AG08396 (cell line): ENCODE data around the gene SGCA.

Source experiments
- DNase-seq: peaks from one replicate; pipeline ENCODE4 v3.0.0; 2012; ENCODE audit warnings: low spot score, mixed read lengths

Gene SGCA

DNA sequence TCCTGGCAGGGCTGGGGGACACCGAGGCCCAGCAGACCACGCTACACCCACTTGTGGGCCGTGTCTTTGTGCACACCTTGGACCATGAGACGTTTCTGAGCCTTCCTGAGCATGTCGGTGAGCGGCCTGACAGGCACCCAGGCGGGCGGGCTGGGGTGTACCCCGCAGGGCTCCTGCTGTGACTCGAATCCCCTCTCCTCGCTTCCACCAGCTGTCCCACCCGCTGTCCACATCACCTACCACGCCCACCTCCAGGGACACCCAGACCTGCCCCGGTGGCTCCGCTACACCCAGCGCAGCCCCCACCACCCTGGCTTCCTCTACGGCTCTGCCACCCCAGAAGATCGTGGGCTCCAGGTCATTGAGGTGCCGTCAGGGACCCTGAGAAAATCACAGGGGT lies 1.6 kb downstream of the SGCA start:
- DNase-seq: no peak

DNA sequence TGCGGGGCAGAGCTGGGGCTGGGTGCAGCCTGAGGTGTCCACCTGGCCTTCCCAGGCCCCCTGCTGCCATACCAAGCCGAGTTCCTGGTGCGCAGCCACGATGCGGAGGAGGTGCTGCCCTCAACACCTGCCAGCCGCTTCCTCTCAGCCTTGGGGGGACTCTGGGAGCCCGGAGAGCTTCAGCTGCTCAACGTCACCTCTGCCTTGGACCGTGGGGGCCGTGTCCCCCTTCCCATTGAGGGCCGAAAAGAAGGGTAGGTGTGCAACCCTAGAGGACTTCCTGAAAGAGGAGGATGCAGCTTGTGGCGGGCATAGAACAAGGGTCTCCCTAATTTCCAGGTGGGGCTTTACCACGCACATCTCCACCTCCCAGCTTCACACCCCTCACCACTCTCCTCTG lies 2.5 kb downstream of the SGCA start:
- DNase-seq: no peak

DNA sequence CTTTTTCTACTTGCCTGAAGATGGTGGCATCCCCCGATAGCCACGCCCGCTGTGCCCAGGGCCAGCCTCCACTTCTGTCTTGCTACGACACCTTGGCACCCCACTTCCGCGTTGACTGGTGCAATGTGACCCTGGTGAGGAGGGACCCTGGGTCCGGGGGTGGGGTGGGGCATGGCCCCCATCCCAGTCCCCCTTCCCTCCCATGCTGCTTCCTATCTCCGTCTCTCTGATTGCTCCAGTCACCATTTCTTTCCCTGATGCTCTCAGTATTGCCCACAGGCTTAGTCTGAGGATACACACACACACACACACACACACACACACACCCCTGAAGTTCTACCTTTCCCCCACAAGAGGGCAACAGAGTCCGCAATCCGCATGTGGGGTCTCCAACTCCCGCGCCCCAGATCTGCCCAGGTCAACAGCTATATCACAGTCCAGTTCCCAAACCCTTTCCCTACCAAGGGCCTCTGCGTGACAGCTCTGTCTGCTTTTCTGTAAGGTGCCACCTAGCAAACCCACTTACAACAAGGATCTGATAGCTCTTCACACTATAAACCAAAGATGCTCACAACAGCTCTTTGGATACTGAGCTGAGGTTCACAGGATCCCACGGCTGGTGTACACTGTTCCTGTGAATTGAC lies 3.4 kb downstream of the SGCA start:
- peak; percentile 74 for DNase-seq

DNA sequence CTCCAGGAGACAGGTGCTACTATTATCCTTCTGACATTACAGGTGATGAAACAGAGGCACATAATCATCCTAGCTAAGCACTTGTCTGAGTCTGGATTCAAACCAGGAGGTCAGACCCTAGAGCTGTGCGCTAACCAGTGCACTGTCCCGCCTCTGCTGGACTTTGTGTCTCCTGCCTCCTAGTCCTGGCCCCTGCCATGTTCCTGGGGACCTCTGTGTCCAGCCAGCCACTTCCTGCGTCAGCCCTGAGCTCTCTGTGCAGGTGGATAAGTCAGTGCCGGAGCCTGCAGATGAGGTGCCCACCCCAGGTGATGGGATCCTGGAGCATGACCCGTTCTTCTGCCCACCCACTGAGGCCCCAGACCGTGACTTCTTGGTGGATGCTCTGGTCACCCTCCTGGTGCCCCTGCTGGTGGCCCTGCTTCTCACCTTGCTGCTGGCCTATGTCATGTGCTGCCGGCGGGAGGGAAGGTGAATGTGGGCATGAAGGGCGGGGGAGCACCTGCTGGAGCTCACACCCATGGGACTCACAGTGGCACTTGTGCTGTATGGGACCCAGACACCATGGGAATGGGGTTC lies 4.2 kb downstream of the SGCA start:
- DNase-seq: no peak

DNA sequence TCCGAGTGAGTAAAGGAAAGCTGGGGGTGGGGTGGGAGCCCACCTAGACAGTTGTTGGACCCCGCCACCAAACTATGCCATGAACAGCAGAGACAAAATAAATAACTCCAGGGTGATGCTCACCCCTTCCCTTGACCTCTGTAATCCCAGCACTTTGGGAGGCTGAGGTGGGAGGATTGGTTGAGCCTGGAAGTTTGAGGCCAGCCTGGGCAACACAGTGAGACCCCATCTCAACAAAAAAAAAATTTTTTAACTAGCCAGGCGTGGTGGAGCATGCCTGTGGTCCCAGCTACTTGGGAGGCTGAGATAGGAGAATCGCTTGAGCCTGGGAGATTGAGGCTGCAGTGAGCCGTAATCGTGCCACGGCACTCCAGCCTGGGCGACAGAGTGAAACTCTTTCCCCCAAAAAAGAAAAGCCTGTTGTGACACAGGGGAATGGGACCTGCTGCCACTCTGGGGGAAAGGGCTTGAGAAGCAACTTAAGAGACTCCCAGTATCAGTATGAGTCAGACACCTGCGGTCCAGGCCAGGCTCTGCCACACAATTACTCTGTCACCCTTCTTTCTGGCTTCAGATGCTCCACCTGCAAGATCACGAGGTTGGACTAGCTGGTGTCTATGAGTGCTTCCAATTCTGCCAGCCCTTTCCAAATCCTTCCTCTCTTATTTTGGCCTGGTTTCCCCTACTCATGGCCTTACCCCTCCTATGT lies 5.0 kb downstream of the SGCA start:
- no peak for DNase-seq

DNA sequence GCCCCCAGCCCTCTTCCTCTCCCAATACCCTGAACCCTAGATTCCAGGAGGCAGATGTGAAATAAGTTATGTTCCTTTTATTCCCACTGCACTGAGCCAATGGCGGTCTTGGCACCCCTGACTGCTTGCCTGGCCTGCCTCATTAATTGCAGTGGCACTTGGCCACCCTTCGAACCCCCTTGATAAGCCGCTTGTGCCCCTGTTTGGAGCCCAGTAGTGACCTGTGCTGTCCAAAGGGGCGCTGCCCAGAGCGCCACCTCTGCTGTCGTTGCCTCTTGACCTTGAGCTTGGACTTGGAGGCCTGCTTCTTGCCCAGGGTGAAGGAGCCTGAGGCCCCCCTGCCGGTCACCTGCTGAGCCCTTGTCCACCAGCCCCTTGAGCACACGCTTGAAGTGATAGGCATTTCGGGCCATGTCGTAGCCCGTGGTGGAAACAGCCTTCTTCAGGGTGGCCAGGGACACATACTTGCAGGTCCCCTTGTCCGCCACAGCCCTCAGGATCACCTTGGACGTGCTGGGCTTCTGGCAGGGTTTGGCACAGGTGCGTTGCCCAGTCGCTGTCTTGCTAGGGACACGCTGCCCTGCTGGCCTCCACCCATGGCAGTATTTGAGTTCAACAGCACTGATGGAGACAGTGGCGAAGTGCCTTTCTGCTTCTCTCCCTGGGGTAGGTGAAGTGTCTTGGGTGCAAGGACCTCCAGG lies 5.7 kb downstream of the SGCA start:
- no peak for DNase-seq

DNA sequence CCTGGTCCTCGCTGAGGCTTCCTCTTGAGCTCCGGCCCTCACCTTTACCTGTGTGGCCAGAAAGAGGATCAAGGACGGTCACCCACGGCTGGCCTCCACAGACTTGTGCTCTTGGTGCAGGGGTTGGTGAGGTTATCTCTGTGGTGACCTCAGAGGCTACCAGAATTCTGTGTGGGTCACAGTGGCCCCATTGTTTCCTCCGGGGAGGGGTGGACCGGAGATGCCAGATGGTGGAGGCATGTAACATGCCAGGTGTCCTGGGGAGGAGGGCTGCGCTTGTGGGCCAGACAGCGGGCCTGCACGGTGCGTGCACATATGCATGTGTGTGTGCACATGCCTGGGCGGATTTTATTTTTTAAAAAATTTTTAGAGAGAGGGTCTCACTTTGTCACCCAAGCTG lies 6.3 kb downstream of the SGCA start:
- no peak for DNase-seq

DNA sequence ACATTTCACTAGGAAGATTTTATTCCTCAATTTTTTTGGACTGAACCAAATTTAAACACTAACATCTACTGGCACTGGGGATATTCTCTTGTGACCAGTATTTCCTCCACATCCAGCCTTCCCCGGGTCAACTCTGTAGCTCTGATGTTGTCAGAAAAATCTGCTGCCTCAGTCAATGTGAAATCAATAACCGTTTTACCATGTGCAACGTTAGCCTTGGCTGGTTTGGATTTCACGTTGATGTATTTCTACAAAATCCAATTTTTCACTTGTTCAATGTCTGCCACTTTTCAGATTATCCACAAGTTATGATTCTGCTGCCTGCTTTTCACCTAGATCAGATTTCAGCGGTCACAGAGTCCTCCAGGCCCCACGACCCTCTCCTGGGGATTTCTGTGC lies 7.1 kb downstream of the SGCA start:
- DNase-seq: no peak

DNA sequence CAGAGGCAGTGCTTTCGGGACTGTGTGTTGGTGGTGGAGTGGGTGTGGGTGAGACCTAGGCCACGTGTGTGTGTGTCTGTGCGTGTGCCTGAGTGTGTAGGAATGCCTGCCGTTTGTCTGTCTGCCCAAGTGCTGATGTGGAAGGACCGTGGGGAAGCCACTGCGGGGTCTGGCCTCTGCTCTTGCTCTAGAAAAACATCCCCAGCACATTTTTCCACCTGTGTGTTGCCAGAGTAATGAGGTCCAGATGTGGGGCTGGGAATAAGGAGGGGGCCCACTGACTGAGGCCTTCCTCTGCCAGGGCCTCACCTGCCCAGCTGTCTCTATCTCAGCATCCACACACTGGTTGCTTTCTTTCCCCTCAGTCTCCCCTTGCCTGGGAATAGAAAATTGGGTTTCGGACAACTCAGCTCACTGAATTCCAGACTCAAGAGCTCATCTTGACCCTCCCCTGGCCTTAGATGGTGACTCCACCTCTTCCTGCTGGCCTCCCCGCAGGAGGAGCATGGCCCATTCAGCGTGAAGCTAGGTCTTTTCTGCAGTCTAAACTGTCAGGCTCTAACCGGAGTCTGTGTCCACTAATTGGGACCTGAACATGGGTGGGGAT lies 7.6 kb downstream of the SGCA start:
- DNase-seq: peak; percentile 88

DNA sequence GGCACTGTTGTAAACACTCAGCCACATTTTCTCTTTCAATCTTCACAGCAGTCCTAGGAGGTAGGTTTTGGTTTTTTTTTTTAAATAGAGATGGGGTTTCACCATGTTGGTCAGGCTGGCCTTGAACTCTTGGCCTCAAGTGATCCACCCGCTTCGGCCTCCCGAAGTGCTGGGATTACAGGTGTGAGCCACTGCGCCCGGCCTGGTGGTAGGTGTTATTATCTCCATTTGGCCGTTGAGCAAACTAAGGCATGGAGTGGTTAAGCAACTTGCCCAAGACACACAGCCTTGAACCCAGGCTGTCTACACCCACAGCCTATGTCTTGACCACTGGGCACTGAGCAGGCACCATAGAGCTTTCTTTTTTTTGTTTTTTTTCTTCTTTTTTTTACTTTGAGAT lies 8.6 kb downstream of the SGCA start:
- DNase-seq: no peak

DNA sequence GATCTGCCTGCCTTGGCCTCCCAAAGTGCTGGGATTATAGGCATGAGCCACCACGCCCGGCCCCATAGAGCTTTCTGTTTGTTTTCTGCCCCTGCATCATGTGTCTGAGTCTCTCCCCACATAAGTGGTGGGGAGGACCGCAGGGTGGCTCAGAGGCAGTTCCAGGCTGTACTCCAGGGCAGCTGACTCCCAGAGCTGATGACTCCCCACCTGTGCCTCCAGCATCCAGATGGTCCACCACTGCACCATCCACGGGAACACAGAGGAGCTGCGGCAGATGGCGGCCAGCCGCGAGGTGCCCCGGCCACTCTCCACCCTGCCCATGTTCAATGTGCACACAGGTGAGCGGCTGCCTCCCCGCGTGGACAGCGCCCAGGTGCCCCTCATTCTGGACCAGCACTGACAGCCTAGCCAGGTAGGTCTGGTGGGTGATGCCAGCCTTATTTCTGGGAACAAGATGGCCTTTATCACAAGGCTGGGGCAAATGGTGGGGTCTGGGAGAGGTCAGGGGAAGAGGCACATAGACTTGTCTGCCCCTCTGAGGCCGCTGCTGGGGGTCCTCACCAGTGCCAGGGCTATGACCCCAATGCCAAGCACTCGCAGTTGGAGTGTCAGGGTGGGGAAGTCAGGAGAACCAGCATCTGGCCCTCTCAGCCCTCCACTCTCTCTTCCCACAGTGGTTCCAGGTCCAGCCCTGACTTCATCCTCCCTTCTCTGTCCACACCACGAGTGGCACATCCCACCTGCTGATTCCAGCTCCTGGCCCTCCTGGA lies 9.4 kb downstream of the SGCA start:
- DNase-seq: no peak

DNA sequence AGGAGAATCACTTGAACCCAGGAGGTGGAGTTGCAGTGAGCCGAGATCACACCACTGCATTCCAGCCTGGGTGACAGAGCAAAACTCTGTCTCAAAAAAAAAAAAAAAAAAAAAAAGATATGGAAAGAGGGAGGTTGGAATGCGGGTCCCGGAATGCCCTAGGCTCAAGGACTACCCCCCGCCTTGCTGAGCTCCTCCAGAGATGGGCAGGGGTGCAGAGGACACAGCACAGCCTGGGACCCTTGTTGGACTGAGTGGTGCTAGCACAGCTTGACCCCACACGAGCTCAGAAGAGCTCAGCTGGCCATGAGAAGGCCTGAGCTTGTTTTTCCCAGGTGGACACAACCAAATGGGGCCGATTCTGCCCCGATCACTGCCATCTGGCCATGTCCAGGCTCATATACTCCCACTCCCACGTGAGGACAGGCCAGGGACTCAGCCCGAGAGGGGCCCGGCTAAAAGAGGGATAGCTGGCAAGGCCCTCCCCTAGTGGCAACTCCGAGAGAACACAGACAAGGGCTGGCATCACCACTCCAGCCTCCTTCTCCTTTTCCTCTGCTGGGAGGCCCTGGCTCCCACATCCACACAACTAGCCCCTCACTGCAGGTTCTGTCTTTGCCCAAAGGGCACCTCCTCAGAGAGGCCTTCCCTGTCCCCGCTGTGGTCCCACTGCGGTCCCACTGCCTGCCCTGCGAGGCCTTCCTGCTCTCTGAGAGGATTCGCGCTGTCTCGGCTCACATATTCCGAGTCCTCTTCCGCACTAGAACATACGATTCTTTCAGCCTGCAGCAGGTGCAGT lies 11.0 kb downstream of the SGCA start:
- no peak for DNase-seq

DNA sequence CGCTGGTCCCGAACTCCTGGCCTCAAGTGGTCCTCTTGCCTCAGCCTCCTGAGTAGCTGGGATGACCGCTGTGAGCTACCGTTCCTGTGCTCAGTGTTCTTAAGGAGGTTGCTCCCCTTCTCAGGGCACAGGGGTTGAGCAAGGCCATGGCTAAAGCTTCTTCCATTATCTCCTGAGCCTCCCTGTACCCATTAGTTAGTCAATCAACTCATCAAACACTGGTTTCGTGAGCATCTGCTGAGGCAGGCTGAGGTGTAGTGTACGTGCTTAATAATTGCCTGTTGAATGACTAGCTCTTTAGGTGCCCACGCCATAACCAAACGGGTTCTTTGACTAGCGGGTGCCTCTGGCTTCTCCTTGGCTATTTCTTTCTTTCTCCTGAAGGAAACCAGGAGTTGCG lies 11.7 kb downstream of the SGCA start:
- DNase-seq: no peak

DNA sequence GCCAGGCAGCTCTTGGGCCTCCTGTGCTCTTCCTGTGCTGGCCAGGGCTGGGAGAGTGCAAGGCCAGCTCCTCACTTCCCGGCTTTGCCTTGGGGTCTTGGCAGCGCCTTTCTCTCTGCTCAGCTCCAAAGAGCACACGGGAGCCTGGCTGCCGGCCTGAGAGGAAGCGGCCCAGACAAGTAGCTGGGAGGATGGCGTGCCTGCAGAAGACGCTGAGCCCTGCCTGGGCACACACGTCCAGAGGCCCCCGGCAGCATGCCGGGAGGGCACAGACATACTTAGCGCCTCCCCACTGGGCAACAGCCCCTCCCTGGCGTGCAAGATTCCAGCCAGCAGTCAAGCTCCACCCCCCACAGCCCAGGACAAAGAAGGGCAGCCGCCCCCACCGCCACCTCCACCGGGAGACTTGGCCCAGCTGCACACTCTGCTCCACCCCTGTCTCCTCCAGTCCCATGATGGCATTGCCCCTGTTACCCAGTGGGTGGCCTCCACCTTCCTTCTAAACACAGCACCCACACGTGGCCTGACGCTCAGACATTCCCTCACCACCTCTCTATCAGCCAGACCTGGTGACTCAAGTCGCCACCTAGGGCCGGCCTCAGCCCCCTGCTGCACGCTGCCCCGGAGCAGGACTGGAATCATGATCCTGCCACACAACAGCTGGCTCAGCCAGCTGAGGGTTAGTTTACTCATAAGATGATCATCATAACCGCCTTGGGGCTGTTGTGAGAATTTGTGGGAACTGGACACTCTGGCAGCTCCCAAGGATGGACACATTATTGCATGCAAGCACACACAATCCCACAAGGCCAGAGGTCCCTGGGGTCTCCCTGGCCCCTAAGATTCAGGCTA lies 12.4 kb downstream of the SGCA start:
- DNase-seq: peak; percentile 88

DNA sequence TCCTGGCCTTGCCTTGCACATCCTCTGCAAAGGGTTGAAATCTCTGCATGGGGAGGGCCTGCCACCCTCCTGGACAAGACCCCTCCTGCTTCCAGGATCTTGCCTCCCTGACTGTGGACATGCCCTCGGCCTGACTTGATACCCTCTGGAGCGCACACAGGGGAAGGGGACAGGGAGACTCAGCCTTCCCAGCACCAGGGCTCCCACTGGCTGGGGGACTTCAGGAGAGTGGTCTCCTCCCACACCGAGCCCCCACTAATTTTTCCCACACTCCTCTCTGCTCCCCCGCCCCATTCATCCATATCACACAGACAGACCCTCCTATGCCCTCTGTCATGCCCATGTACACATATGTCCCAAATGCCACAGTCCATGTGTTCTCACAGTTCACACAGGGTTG lies 14.3 kb downstream of the SGCA start:
- DNase-seq: no peak

DNA sequence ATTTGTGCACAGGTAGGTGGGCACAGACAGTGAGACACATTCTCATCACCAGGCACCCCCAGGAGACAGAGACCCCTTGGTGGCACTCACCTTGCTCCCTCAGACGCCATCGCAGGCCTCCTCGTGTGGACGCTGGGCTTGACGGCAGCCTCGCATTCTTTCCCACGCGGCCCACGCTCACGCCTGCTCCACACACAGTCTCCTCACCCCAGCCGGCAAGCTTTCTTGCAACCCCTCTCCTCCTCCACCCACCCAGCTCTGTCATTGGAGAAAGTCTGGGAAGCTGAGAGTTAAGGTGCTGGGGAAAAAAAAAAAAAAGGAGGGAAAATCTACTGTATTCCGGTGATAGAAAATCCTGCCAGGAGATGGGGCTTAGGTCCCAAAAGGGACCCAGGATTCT lies 14.8 kb downstream of the SGCA start:
- no peak for DNase-seq

DNA sequence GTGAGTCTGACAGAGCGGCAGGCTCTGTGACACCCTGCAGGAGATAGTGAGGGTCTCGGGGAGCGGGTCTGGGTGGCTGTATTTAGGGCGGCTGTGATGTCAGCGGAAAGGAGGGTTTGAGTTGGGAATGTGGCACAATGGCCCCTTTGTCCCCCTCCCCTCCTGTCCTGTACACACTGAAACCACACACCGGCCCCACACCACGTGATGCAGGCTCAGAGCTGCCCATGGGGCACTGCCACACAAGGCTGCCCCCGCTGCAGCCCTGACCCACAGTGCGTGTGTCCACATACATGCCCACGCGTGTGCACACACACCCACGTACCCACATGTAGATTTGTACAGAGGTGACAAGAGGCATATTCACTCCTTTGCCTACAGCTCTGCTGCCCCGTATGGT lies 15.3 kb downstream of the SGCA start:
- DNase-seq: no peak

DNA sequence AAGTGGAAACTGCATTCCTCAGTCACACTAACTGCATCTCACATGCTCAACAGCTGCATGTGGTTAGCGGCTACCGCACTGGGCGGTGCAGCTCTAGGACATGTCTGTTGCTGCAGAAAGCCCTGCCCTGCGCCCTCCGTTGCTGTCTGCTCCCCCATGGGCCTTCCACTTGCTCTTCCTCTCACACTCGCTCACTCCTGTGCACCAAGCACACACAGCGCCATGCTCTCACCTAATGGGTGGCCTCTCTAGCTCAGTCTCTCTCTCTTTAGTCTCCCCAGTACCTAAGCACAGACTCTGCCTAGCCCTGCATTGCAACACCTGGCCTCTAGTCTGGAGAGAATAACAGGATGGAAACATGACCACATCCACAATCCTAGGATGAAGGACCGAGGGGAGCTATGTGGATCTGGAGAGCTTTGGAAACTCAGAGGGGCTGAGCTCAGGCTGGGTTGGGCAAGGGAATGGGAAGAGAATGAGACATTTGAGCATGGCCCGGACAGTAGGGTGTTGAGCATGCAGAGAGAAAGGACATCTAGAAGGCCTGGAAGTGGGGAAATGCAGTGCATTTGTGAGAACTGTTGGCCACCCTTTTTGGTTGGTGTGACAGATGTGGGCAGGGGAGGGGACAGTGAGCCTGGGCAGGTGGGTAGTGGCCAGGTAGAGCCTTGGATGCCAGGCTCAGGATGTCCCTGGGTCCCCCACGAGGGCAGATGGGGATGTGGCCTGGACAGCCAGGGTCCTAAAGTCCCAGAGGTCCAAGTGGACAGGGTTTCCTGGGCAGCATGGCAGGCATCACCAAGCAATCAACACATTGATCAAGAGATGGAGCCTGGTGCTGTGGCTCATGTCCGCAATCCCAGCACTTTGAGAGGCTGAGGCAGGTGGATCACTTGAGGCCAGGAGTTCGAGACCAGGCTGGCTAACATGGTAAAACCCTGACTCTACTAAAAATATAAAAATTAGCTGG lies 16.1 kb downstream of the SGCA start:
- no peak for DNase-seq
